Tibial nerve (tissue), 4 donors: Measurements from ENCODE around the gene COL4A5.

Experiments
- EP300 ChIP-seq, 2 donors: sonication (generic); formaldehyde crosslinking; IDR thresholded peaks; one replicate each; pipeline ENCODE4 v1.6.1; 2017; ENCODE audit warnings: antibody characterized with exemption in 2 of 2, mild to moderate bottlenecking in 1 of 2
- POLR2A ChIP-seq, 2 donors: fragments of 450-650 bp; IDR thresholded peaks; one replicate each; pipeline ENCODE4 v1.6.1; 2017; ENCODE audit warnings: antibody characterized with exemption in 2 of 2, mild to moderate bottlenecking in 2 of 2, moderate library complexity in 2 of 2
- TF ChIP-seq, protein P1 (sequence below), 5 experiments: fragments of 200-600 bp in 3 of 5; fragments of 450-650 bp in 2 of 5; sonication (generic) in 3 of 5; IDR thresholded peaks; one replicate each; pipeline ENCODE4 v1.5.1; 2016 to 2019; ENCODE audit warnings: antibody characterized with exemption in 5 of 5, mild to moderate bottlenecking in 3 of 5, moderate library complexity in 2 of 5

DNA sequence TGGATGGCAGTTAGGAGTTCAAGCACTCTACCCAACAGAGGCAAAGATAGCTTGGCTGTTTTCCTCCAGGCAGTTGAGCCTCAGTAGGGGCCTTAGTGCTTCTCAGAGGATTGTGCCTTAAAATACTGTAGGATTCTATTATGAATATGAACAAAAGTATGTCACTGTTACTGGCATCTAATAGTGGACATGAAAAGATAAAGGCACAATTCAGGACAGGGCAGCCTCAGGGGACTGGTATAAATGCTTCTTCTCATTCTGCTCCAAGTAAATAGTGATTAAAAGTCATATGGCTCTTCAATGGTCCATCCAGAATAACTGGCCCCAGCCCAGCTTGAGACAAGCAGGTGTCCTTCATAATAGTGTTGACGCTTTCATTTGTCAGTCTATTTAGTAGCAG, 19.2 kb upstream of the COL4A5 start:
- TF ChIP-seq, protein P1, sequence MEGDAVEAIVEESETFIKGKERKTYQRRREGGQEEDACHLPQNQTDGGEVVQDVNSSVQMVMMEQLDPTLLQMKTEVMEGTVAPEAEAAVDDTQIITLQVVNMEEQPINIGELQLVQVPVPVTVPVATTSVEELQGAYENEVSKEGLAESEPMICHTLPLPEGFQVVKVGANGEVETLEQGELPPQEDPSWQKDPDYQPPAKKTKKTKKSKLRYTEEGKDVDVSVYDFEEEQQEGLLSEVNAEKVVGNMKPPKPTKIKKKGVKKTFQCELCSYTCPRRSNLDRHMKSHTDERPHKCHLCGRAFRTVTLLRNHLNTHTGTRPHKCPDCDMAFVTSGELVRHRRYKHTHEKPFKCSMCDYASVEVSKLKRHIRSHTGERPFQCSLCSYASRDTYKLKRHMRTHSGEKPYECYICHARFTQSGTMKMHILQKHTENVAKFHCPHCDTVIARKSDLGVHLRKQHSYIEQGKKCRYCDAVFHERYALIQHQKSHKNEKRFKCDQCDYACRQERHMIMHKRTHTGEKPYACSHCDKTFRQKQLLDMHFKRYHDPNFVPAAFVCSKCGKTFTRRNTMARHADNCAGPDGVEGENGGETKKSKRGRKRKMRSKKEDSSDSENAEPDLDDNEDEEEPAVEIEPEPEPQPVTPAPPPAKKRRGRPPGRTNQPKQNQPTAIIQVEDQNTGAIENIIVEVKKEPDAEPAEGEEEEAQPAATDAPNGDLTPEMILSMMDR (IDR thresholded peaks at IDR 0.05) = no peak
- TF ChIP-seq EP300 (IDR thresholded peaks at IDR 0.05) (no peak), POLR2A (IDR thresholded peaks at IDR 0.05) (no peak)
